K562 (cell line): Measurements from ENCODE around the gene IGIP. TPM values are rescaled to one million over a fixed set of nuclear protein-coding genes. Genes with fewer than 3 reads are reported as not detected.

Experiments
- ATF1 ChIP-seq, 2 experiments: fragments of 450-650 bp in 1 of 2; IDR thresholded peaks; 2 replicates each; pipeline ENCODE4 v1.6.1; 2016; ENCODE audit warnings: missing compliant biosample characterization in 1 of 2, missing genetic modification characterization in 1 of 2
- BHLHE40 ChIP-seq: IDR thresholded peaks from 2 replicates; pipeline ENCODE4 v1.6.1; 2011; ENCODE audit warnings: low read length, improper control_type of control experiment
- BMI1 ChIP-seq: fragments of 150-350 bp; IDR thresholded peaks from 2 replicates; pipeline ENCODE4 v1.6.1; 2014; ENCODE audit warnings: low read length
- E2F6 ChIP-seq, 2 experiments: IDR thresholded peaks; 2 replicates each; pipeline ENCODE4 v1.6.1; 2011; ENCODE audit warnings: borderline replicate concordance in 1 of 2, control low read depth in 1 of 2, low read depth in 1 of 2, low read length in 1 of 2, mild to moderate bottlenecking in 1 of 2, mixed read lengths in 1 of 2, moderate library complexity in 1 of 2; ENCODE audit not compliant: insufficient read depth in 1 of 2, insufficient read length in 1 of 2, poor library complexity in 1 of 2, severe bottlenecking in 1 of 2; ENCODE audit errors: extremely low read depth in 1 of 2
- ELF1 ChIP-seq: fragments of 200-800 bp; sonication (Bioruptor generic); IDR thresholded peaks from 2 replicates; pipeline ENCODE4 v1.6.1; 2016; ENCODE audit warnings: missing genetic modification characterization, missing compliant biosample characterization
- HINFP ChIP-seq: fragments of 450-650 bp; conservative IDR thresholded peaks from 2 replicates; pipeline ENCODE4 v1.6.1; 2016; ENCODE audit warnings: missing genetic modification characterization, low read depth, mild to moderate bottlenecking, control low read depth, missing compliant biosample characterization
- MAZ ChIP-seq, 2 experiments: fragments of 450-650 bp in 1 of 2; sonication (generic) in 1 of 2; formaldehyde crosslinking; IDR thresholded peaks in 1 of 2; conservative IDR thresholded peaks in 1 of 2; 2 replicates each; pipeline versions ENCODE4 v1.4.0 to v1.5.0; 2020; ENCODE audit warnings: mild to moderate bottlenecking in 1 of 2, missing genetic modification reagents in 1 of 2
- MTF1 ChIP-seq: fragments of 250-450 bp; sonication (Bioruptor Pico); IDR thresholded peaks from 2 replicates; pipeline ENCODE4 v1.9.0; 2021; ENCODE audit warnings: moderate library complexity, mild to moderate bottlenecking, inconsistent platforms, borderline replicate concordance
- SNAPC5 ChIP-seq: fragments of 250-450 bp; sonication (Bioruptor Pico); IDR thresholded peaks from 2 replicates; pipeline ENCODE4 v1.8.0; 2021; ENCODE audit warnings: moderate library complexity, mild to moderate bottlenecking, inconsistent platforms
- USF1 ChIP-seq: sonication (generic); formaldehyde crosslinking; IDR thresholded peaks from 2 replicates; pipeline ENCODE4 v1.9.0; 2022; ENCODE audit warnings: mild to moderate bottlenecking, missing genetic modification reagents
- ZBTB9 ChIP-seq: fragments of 450-650 bp; formaldehyde crosslinking; IDR thresholded peaks from 2 replicates; pipeline ENCODE4 v1.4.0; 2020; ENCODE audit warnings: mild to moderate bottlenecking, moderate library complexity
- ZNF740 ChIP-seq, 3 experiments: fragments of 200-800 bp in 1 of 3; sonication (Bioruptor generic) in 1 of 3; sonication (generic) in 1 of 3; formaldehyde crosslinking in 1 of 3; IDR thresholded peaks; 2 replicates each; pipeline versions ENCODE4 v1.6.1 to v1.8.0; 2016 to 2022; ENCODE audit warnings: mild to moderate bottlenecking in 2 of 3, missing compliant biosample characterization in 2 of 3, missing genetic modification characterization in 2 of 3, missing genetic modification reagents in 1 of 3
- polyA plus RNA-seq, 8 experiments: library from polyadenylated mRNA; depleted of rRNA in 4 of 8; stranded (reverse) in 5 of 8; unstranded in 3 of 8; fragments of >200 nt; fragmentation: Nextera tagmentation in 2 of 8; fragmentation: Illumina TruSeq in 1 of 8; extraction: Ambion mirVana in 2 of 8; extraction: Trizol in 1 of 8; gene quantifications; 2 replicates each; pipeline versions ENCODE4 v1.2.1 to v1.2.3, GENCODE V29; 2011 to 2014; ENCODE audit warnings: inconsistent platforms in 1 of 8, missing spikeins in 1 of 8
- total RNA-seq, 7 experiments: library from RNA; depleted of rRNA in 6 of 7; stranded (reverse); fragments of >200 nt in 6 of 7; fragmentation: Illumina TruSeq in 2 of 7; extraction: Trizol in 2 of 7; gene quantifications; 2 replicates each; pipeline versions ENCODE4 v1.2.1 to v1.2.3, GENCODE V29; 2011 to 2021; ENCODE audit warnings: low replicate concordance in 1 of 7

Gene IGIP
- total and polyA plus RNA-seq, 9 of the 15 experiments (the other 6 are each of a cell fraction or from before 2014, with no cell fraction given), result 0.52 to 1.6 (median 1.2) TPM

- TF ChIP-seq SNAPC5 (no peak), ELF1 (tag) (0 out of 2 replicates have a peak, but pooled peaks have one; percentile 14), BMI1 (peak; percentile 74), USF1 (peak; percentile 81), BHLHE40 (peak; percentile 82), ATF1 (CRISPR knock-in tag; IDR thresholded peaks at IDR 0.05) (no peak; the same call in 1 of the 2 replicates), ATF1 (tag; IDR thresholded peaks at IDR 0.05) (peak; percentile 98), E2F6 (IDR thresholded peaks at IDR 0.05; ENCODE audit: borderline replicate concordance in 1 of 2, extremely low read depth in 1 of 2, insufficient read depth in 1 of 2, insufficient read length in 1 of 2, low read depth in 1 of 2, low read length in 1 of 2, poor library complexity in 1 of 2, severe bottlenecking in 1 of 2) (peak in 1 of 2 experiments; percentile 33), MAZ (CRISPR knock-in tag; conservative IDR thresholded peaks at IDR 0.05 in 1 of 2, IDR thresholded peaks at IDR 0.05 in 1 of 2) (peak; percentile 15 to 68; a peak in 1 of 4 replicates), HINFP (tag) (peak; percentile 79; the same call in 1 of the 2 replicates), ZNF740 (CRISPR knock-in tag; IDR thresholded peaks at IDR 0.05) (peak; percentile 7; the same call in 1 of the 2 replicates), ZNF740 (tag; IDR thresholded peaks at IDR 0.05) (no peak), MTF1 (CRISPR knock-in tag) (no peak), ZBTB9 (peak; percentile 57; the same call in 1 of the 2 replicates)
Measured at GRCh38 chr5:140174465-140175366, 49.0 kb downstream of the IGIP start, which contains the start of gene CYSTM1 (continued).
